Upper lobe of left lung (tissue), 4 donors: ENCODE results near the gene EGF.

Source experiments
- CTCF ChIP-seq, 6 experiments: fragments of 450-650 bp in 4 of 6; fragments of 200-600 bp in 2 of 6; sonication (generic) in 2 of 6; IDR thresholded peaks; one replicate each; pipeline ENCODE4 v1.5.1; 2016 to 2019; ENCODE audit warnings: antibody characterized with exemption in 6 of 6
- POLR2A ChIP-seq, 4 donors: fragments of 450-650 bp; IDR thresholded peaks; one replicate each; pipeline ENCODE4 v1.5.1; 2016 to 2017; ENCODE audit warnings: antibody characterized with exemption in 4 of 4, mild to moderate bottlenecking in 2 of 4

DNA sequence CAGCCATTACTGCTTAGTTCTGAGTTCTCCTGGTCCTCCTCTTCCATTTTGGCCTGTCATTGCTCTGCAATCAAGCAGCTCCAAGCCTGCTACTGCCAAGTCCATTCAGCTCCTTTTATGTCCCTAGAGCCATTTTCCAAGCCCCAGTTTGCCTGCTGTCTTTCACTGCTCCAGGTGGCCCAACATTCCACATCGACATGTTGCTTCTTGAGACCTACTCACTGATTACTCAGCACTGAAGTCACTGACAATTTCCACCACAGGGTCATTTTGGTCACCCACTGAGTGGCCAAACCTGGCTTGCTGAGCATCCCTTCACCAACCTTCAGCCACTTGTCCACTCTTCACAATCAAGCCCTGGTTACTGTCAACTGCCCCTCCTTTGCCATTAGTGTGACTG lies 37.6 kb upstream of the EGF start:
- TF ChIP-seq POLR2A (IDR thresholded peaks at IDR 0.05) (no peak), CTCF (IDR thresholded peaks at IDR 0.05) (no peak)
